A549 (cell line): ENCODE measurements around the gene SNAPC2. TPM values are rescaled to one million over a fixed set of nuclear protein-coding genes. Genes with fewer than 3 reads are reported as not detected.

Experiments used
- ATAC-seq, 2 experiments: fragments of 200-7000 bp in 1 of 2; fragments of >200 bp in 1 of 2; cut with Nextera tagmentation in 1 of 2; cut with Tn5 transposase in 1 of 2; 3 replicates each; pipeline versions ENCODE4 v1.8.0 to v1.9.1; 2018 to 2020; ENCODE audit warnings: mild to moderate bottlenecking in 1 of 2, moderate library complexity in 1 of 2
- CTCF ChIA-PET: fragments of 300-600 bp; sonication (Branson Sonifier 250); formaldehyde crosslinking; extraction: SDS; loops from one replicate; lab custom pipeline; 2021; ENCODE audit warnings: antibody characterized with exemption, inconsistent platforms; lab: Yijun Ruan, JAX
- POLR2A ChIA-PET: fragments of 350-600 bp; formaldehyde crosslinking; extraction: SDS; loops from one replicate; lab custom pipeline; 2021; ENCODE audit warnings: antibody characterized with exemption, inconsistent platforms; lab: Yijun Ruan, JAX
- DNase-seq, 2 experiments: peaks; one replicate each; pipeline versions ENCODE4 v3.0.0 to v3.0.0-alpha.2; 2011 to 2016; ENCODE audit warnings: low read depth in 1 of 2, low spot score in 1 of 2
- FAIRE-seq: peaks from 2 replicates; lab custom pipeline; 2011; peaks lifted over from hg19 to GRCh38; lab: Jason Lieb, UNC
- H3K27ac ChIP-seq, 2 experiments: fragments of >200 bp; sonication (Bioruptor Twin); formaldehyde crosslinking; 3 replicates each; pipeline ENCODE4 v1.5.1; 2016 to 2017
- H3K4me1 ChIP-seq: fragments of >200 bp; sonication (Bioruptor Twin); formaldehyde crosslinking; 3 replicates; pipeline ENCODE4 v1.6.1; 2016
- H3K4me2 ChIP-seq: fragments of >200 bp; sonication (Bioruptor Twin); formaldehyde crosslinking; 3 replicates; pipeline ENCODE4 v1.6.1; 2016
- H3K4me3 ChIP-seq: fragments of >200 bp; sonication (Bioruptor Twin); formaldehyde crosslinking; 3 replicates; pipeline ENCODE4 v1.5.1; 2016
- H3K9me3 ChIP-seq: fragments of >200 bp; sonication (Bioruptor Twin); formaldehyde crosslinking; 3 replicates; pipeline ENCODE4 v1.6.1; 2016
- CBX8 ChIP-seq: fragments of 200-600 bp; sonication (generic); IDR thresholded peaks from 2 replicates; pipeline ENCODE4 v1.6.1; 2016
- CHD2 ChIP-seq: fragments of 150-350 bp; IDR thresholded peaks from 2 replicates; pipeline ENCODE4 v1.6.1; 2014; ENCODE audit warnings: low read length; ENCODE audit not compliant: partially characterized antibody
- CHD4 ChIP-seq: fragments of 200-600 bp; sonication (generic); IDR thresholded peaks from 2 replicates; pipeline ENCODE4 v1.6.1; 2016; ENCODE audit warnings: antibody characterized with exemption, mild to moderate bottlenecking, borderline replicate concordance
- EHF ChIP-seq: fragments of 250-450 bp; sonication (Bioruptor Pico); IDR thresholded peaks from 2 replicates; pipeline ENCODE4 v1.5.0; 2020; ENCODE audit warnings: mild to moderate bottlenecking
- EP300 ChIP-seq, 2 experiments: fragments of >200 bp; sonication (Bioruptor Twin); formaldehyde crosslinking; IDR thresholded peaks; 2 replicates in 1 of 2; 3 replicates in 1 of 2; pipeline ENCODE4 v1.6.1; 2016 to 2017
- FOSB ChIP-seq: fragments of 250-450 bp; sonication (Bioruptor Pico); IDR thresholded peaks from 2 replicates; pipeline ENCODE4 v1.5.0; 2020; ENCODE audit warnings: mild to moderate bottlenecking, moderate library complexity
- FOSL2 ChIP-seq, 2 experiments: fragments of 450-650 bp in 1 of 2; fragments of >200 bp in 1 of 2; sonication (Bioruptor Twin) in 1 of 2; formaldehyde crosslinking; IDR thresholded peaks; 2 replicates each; pipeline versions ENCODE4 v1.5.0 to v1.6.1; 2016 to 2020; ENCODE audit warnings: mild to moderate bottlenecking in 1 of 2, moderate library complexity in 1 of 2
- FOXS1 ChIP-seq: fragments of 250-450 bp; sonication (Bioruptor Pico); IDR thresholded peaks from 2 replicates; pipeline ENCODE4 v1.5.0; 2020; ENCODE audit warnings: mild to moderate bottlenecking, moderate library complexity
- HEYL ChIP-seq: fragments of 250-450 bp; sonication (Bioruptor Pico); IDR thresholded peaks from 2 replicates; pipeline ENCODE4 v1.8.0; 2021; ENCODE audit warnings: mild to moderate bottlenecking, moderate library complexity
- HOXB13 ChIP-seq: fragments of 250-450 bp; sonication (Bioruptor Pico); IDR thresholded peaks from 2 replicates; pipeline ENCODE4 v1.5.0; 2020; ENCODE audit warnings: low read depth, mild to moderate bottlenecking, moderate library complexity
- JUNB ChIP-seq: fragments of >200 bp; sonication (Bioruptor Twin); formaldehyde crosslinking; IDR thresholded peaks from 2 replicates; pipeline ENCODE4 v1.6.1; 2016
- KDM1A ChIP-seq: fragments of 200-600 bp; sonication (generic); IDR thresholded peaks from 2 replicates; pipeline ENCODE4 v1.6.1; 2016; ENCODE audit warnings: low read depth, mild to moderate bottlenecking
- MAFK ChIP-seq: fragments of 450-650 bp; IDR thresholded peaks from 2 replicates; pipeline ENCODE4 v1.6.1; 2014; ENCODE audit not compliant: partially characterized antibody
- RAD21 ChIP-seq, 2 experiments: fragments of >200 bp in 1 of 2; sonication (Bioruptor Twin) in 1 of 2; formaldehyde crosslinking in 1 of 2; IDR thresholded peaks in 1 of 2; conservative IDR thresholded peaks in 1 of 2; 2 replicates in 1 of 2; 3 replicates in 1 of 2; pipeline ENCODE4 v1.6.1; 2012 to 2018; ENCODE audit warnings: inconsistent platforms in 1 of 2
- SREBF2 ChIP-seq: fragments of 450-650 bp; IDR thresholded peaks from 2 replicates; pipeline ENCODE4 v1.6.1; 2014; ENCODE audit warnings: mild to moderate bottlenecking, moderate library complexity
- WGBS: methylation state at CpG from one replicate; pipeline ENCODE4 v1.1.6; 2017; ENCODE audit errors: missing lambda C conversion rate; 5-methylcytosine and 5-hydroxymethylcytosine counted together
- polyA plus RNA-seq, 4 experiments: library from polyadenylated mRNA; depleted of rRNA in 3 of 4; stranded (reverse); fragments of >200 nt; fragmentation: RNase III in 1 of 4; extraction: RNeasy Plus Mini Kit Qiagen cat#74134 plus additional on column Dnase treatment in 1 of 4; gene quantifications; 2 replicates in 3 of 4; 3 replicates in 1 of 4; pipeline ENCODE4 v1.2.3, GENCODE V29; 2011 to 2017
- TF ChIP-seq, protein P1 (sequence below): IDR thresholded peaks from 2 replicates; pipeline ENCODE4 v1.6.1; 2012
- TF ChIP-seq, protein P2 (sequence below): fragments of 250-450 bp; sonication (Bioruptor Pico); IDR thresholded peaks from 2 replicates; pipeline ENCODE4 v1.5.0; 2021; ENCODE audit warnings: mild to moderate bottlenecking, moderate library complexity, borderline replicate concordance

Gene SNAPC2
- polyA plus RNA-seq, 2 of the 4 experiments (the other 2 are of a cell fraction), result 9.2 to 13.8 TPM

DNA sequence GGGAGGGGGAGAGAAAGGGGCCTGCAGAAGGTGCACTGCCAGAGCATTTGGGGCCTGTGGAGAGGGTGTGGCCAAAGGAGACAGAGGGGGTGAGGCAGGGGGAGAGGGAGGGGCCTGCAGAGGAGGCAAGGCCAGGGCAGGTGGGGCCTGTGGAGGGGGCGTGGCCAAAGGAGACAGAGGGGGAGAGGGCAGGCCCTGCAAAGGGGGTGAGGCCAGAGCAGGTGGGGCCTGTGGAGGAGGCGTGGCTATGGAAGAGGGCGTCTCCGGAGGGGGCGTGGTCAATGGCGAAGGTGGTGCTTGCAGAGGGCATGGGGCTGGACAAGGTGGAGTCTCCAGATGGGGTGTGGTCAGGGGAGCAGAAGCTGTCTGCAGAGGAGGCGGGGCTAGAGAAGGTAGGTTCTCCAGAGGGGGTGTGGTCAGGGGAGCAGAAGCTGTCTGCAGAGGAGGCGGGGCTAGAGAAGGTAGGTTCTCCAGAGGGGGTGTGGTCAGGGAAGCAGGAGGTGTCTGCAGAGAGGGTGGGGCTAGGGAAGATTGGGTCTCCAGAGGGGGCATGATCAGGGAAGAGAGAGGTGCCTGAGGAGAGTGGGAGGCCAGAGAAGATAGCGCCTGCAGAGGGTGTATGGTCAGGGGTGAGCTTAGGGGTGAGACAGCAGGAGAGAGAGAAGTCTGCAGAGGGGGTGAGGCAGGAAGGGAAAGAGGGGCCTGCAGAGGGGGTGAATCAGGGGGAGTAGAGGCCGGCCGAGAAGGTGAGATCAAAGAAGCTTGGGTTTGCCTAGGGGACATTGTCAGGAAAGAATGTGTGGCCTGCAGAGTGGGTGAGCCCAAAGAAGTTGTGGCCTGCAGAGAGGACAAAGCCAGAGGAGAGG lies 49.3 kb upstream of the SNAPC2 start:
- peak overlapping the region; percentile 81 for H3K4me2 ChIP-seq
- ChIA-PET POLR2A (no interaction called here), CTCF (interaction anchor here (0.7 to 2.5 kb wide), 2 partner anchors 13 to 18 kb away, joined by 5 to 6 read pairs; no protein-coding TSS in a partner anchor)
- TF ChIP-seq JUNB (no peak), CBX8 (no peak), EP300 (IDR thresholded peaks at IDR 0.05) (no peak), KDM1A (no peak), FOXS1 (no peak), FOSB (CRISPR knock-in tag) (no peak), CHD2 (no peak), SREBF2 (no peak), HEYL (no peak), EHF (CRISPR knock-in tag) (no peak), CHD4 (no peak), HOXB13 (no peak), RAD21 (conservative IDR thresholded peaks at IDR 0.05 in 1 of 2, IDR thresholded peaks at IDR 0.05 in 1 of 2) (no peak)
- TF ChIP-seq, protein P1, sequence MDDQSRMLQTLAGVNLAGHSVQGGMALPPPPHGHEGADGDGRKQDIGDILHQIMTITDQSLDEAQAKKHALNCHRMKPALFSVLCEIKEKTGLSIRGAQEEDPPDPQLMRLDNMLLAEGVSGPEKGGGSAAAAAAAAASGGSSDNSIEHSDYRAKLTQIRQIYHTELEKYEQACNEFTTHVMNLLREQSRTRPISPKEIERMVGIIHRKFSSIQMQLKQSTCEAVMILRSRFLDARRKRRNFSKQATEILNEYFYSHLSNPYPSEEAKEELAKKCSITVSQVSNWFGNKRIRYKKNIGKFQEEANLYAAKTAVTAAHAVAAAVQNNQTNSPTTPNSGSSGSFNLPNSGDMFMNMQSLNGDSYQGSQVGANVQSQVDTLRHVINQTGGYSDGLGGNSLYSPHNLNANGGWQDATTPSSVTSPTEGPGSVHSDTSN, result no peak
- TF ChIP-seq, protein P2, sequence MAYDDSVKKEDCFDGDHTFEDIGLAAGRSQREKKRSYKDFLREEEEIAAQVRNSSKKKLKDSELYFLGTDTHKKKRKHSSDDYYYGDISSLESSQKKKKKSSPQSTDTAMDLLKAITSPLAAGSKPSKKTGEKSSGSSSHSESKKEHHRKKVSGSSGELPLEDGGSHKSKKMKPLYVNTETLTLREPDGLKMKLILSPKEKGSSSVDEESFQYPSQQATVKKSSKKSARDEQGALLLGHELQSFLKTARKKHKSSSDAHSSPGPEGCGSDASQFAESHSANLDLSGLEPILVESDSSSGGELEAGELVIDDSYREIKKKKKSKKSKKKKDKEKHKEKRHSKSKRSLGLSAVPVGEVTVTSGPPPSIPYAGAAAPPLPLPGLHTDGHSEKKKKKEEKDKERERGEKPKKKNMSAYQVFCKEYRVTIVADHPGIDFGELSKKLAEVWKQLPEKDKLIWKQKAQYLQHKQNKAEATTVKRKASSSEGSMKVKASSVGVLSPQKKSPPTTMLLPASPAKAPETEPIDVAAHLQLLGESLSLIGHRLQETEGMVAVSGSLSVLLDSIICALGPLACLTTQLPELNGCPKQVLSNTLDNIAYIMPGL (CRISPR knock-in tag), result no peak
- H3K4me3 ChIP-seq, result peak overlapping the region; percentile 35; the same call in 1 of the 3 replicates
- ATAC-seq, result peak; percentile 7 to 30; a peak in 4 of 6 replicates
- no peak for FAIRE-seq
- peak in 1 of 2 experiments; percentile 98 for DNase-seq
- H3K27ac ChIP-seq, result peak overlapping the region; percentile 45 to 73; a peak in 5 of 6 replicates
- no peaks in the 10 kb centered on the region for H3K9me3 ChIP-seq
- peaks cover 29% of the 10 kb centered on the region for H3K4me1 ChIP-seq
- 15% methylated on average over 6 of the region's 11 CpGs for WGBS

DNA sequence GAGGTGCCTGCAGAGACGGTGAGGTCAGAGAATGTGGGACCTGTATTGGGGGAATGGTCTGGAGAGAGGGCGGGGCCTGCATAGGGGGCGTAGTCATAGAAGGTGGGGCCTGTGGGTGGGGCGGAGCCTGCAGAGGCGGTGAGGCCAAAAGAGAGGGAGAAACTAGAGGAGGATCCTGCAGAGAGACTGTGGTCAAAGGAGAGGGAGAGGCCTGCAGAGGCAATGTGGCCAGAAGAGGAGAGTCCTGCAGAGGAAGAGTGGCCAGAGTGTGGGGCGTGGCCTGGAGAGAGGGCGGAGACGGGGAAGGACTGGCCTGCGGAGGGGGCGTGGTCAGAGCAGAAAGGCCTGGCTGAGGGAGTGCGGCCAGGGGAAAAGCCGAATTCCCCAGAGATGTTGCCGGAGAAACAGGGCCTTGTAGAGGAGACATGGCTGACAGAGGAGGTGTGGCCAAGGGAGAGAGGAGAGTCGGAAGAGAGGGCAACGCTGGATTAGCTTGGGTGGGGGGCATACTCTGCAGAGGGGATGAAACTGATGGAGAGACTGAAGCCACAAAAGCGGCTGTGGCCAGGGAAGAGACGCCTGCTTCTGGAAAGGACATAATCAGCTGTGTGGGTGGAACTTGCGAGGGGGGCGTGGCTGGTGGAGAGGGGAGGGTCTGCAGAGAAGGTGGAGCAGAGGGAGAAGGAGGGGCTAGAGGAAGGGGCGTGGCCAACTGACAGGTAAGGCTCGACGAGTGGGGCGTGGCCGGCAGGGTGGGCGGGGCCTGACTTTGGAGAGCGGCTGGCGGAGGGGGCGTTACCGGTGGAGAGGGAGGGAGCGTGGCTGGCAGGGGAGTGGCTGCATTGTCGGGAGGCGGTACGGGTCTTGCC lies 48.5 kb upstream of the SNAPC2 start:
- peak overlapping the region; percentile 35 for H3K4me3 ChIP-seq
- peak overlapping the region; percentile 81 for H3K4me2 ChIP-seq
- H3K27ac ChIP-seq, result peak overlapping the region; percentile 45 to 73; a peak in 5 of 6 replicates
- ATAC-seq, result peak; percentile 35 to 64
- POLR2A ChIA-PET, result interaction anchor here (0.7 kb wide), 1 partner anchor 32 kb away, joined by 4 read pairs; the partner anchor contains the start of gene MAP2K7
- H3K4me1 ChIP-seq, result peaks cover 29% of the 10 kb centered on the region
- TF ChIP-seq MAFK (no peak), FOSL2 (IDR thresholded peaks at IDR 0.05) (no peak), FOSL2 (CRISPR knock-in tag; IDR thresholded peaks at IDR 0.05) (no peak), SREBF2 (no peak)
- DNase-seq, result peak; percentile 60 to 96
- CTCF ChIA-PET, result interaction anchor here (2.5 kb wide), 1 partner anchor 19 kb away, joined by 6 read pairs; no protein-coding TSS in a partner anchor
- WGBS, result 1% methylated on average over 28 of the region's 33 CpGs
- H3K9me3 ChIP-seq, result no peaks in the 10 kb centered on the region
- no peak for FAIRE-seq
